ENCODE data around the gene CHST3.

Gene CHST3

GRCh38 chr10:72035252-72035887 lies 71.2 kb downstream of the CHST3 start:
- Mint-ChIP-seq H3K27ac (no peak overlapping the region), H3K27me3 (no peaks in the 10 kb centered on the region), H3K36me3 (no peaks in the 10 kb centered on the region), H3K4me3 (no peak overlapping the region), H3K4me1 (no peaks in the 10 kb centered on the region), H3K9me3 (no peaks in the 10 kb centered on the region)

DNA sequence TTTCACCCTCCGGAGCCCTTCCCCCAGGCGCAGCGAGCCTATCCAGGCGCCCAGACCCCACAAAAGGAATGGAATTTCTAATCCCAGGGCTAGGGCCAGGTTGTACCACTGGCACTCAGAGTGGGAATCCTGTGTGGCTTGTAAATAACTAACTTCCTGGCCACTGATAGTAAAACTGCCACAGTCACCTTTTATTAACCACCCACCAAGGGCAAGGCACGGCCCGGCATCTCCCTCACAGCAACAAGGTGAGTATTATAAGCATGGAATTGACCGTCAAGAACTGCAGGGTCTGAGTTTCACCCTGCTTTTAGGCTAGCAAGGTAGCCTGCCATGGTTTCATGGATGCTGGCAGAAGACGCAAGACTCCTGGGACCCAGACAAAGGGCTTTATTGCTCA lies 73.1 kb downstream of the CHST3 start:
- Mint-ChIP-seq H3K4me3 (no peak overlapping the region), H3K9me3 (no peaks in the 10 kb centered on the region), H3K27me3 (no peaks in the 10 kb centered on the region), H3K36me3 (no peaks in the 10 kb centered on the region), H3K4me1 (no peaks in the 10 kb centered on the region), H3K27ac (no peak overlapping the region)

GRCh38 chr10:72037811-72038210 lies 73.6 kb downstream of the CHST3 start:
- Mint-ChIP-seq H3K9me3 (no peaks in the 10 kb centered on the region), H3K27ac (peak overlapping the region; percentile 41), H3K4me3 (no peak overlapping the region), H3K4me1 (no peaks in the 10 kb centered on the region), H3K36me3 (no peaks in the 10 kb centered on the region), H3K27me3 (no peaks in the 10 kb centered on the region)

GRCh38 chr10:72038458-72039001 lies 74.3 kb downstream of the CHST3 start:
- no peaks in the 10 kb centered on the region for H3K4me1 Mint-ChIP-seq
- no peaks in the 10 kb centered on the region for H3K9me3 Mint-ChIP-seq
- no peak overlapping the region for H3K27ac Mint-ChIP-seq
- H3K4me3 Mint-ChIP-seq = no peak overlapping the region
- no peaks in the 10 kb centered on the region for H3K36me3 Mint-ChIP-seq
- no peaks in the 10 kb centered on the region for H3K27me3 Mint-ChIP-seq

DNA sequence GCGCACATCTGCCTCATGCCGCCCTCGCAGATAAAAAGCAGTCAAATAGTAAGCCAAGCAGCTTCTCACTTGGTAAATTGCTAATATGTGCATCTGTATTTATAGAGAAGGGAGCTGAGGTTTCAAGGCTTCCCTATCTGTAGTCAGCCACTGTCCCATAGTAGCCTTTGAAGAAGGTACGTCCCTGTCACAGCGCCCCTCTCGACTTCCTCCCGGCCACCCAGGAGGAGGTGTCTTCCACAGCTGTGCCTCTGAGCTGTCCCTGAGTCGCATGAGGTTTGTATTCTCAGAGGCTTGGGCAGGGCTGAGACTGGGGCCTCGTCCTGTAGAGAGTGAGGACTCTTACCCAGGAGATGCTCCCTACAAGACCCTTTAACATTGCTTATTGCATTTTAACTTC lies 75.2 kb downstream of the CHST3 start:
- no peaks in the 10 kb centered on the region for H3K36me3 Mint-ChIP-seq
- H3K4me3 Mint-ChIP-seq = no peak overlapping the region
- H3K27ac Mint-ChIP-seq = no peak overlapping the region
- H3K27me3 Mint-ChIP-seq = no peaks in the 10 kb centered on the region
- no peaks in the 10 kb centered on the region for H3K9me3 Mint-ChIP-seq
- no peaks in the 10 kb centered on the region for H3K4me1 Mint-ChIP-seq

DNA sequence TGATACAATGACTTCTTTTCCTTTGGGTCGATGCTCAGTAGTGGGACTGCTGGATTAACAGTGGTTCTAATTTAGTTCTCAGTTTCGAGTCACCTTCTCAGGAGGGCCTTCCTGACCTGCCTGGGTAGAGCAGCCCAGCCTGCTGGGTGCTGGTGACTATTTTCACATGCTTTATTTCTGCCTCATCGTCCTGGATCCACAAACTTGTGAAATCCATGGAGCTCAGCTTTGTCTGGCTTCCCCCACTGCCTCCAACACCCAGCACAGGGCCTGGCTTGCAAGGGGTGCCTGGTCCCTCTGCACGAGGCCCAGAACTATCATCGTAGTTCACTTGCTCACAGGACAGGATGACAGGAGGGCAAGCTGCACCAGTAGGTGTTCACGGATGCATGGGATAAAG lies 77.3 kb downstream of the CHST3 start:
- no peaks in the 10 kb centered on the region for H3K9me3 Mint-ChIP-seq
- H3K4me3 Mint-ChIP-seq = no peak overlapping the region
- no peak overlapping the region for H3K27ac Mint-ChIP-seq
- H3K27me3 Mint-ChIP-seq = no peaks in the 10 kb centered on the region
- no peaks in the 10 kb centered on the region for H3K36me3 Mint-ChIP-seq
- H3K4me1 Mint-ChIP-seq = no peaks in the 10 kb centered on the region

GRCh38 chr10:72043016-72043834 lies 79.0 kb downstream of the CHST3 start:
- Mint-ChIP-seq H3K36me3 (no peaks in the 10 kb centered on the region), H3K4me3 (no peak overlapping the region), H3K27me3 (no peaks in the 10 kb centered on the region), H3K27ac (peak overlapping the region; percentile 30), H3K4me1 (peaks cover under 1% of the 10 kb centered on the region), H3K9me3 (no peaks in the 10 kb centered on the region)

DNA sequence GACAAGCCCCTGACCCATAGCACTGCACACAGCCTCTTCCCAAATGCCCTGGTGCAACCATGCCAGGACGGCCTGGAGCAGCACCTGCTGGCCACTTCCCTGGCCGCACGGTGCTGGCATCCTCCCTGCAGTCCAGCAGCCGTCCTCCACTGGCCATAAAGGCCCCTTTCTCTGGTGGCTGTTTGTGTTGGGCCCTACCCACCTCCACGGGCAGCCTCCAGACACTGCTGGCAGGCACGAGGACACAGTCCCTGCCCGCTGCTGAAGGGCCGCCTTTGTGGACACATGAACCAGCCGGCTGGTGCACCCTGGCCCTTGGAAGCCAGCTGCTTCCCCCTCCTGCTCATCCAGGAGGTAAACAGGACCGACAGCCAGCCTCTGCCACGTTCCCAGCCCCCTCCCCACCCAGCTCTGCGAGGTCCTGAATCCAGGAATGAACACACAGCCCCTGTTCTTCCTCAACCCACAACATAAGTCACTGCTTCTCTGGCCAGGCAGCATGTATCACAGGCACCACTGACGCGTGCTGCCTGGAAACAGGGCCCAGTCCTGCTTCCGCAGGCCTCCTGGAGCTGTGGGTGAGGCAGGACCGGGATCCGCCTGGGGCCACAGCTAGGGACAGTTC lies 80.3 kb downstream of the CHST3 start:
- H3K27ac Mint-ChIP-seq = no peak overlapping the region
- no peak overlapping the region for H3K4me3 Mint-ChIP-seq
- no peaks in the 10 kb centered on the region for H3K27me3 Mint-ChIP-seq
- no peaks in the 10 kb centered on the region for H3K36me3 Mint-ChIP-seq
- peaks cover 8% of the 10 kb centered on the region for H3K4me1 Mint-ChIP-seq
- no peaks in the 10 kb centered on the region for H3K9me3 Mint-ChIP-seq

GRCh38 chr10:72045586-72045985 lies 81.4 kb downstream of the CHST3 start:
- H3K4me1 Mint-ChIP-seq = peaks cover 8% of the 10 kb centered on the region
- no peak overlapping the region for H3K4me3 Mint-ChIP-seq
- H3K27ac Mint-ChIP-seq = no peak overlapping the region
- H3K36me3 Mint-ChIP-seq = no peaks in the 10 kb centered on the region
- no peaks in the 10 kb centered on the region for H3K9me3 Mint-ChIP-seq
- no peaks in the 10 kb centered on the region for H3K27me3 Mint-ChIP-seq

DNA sequence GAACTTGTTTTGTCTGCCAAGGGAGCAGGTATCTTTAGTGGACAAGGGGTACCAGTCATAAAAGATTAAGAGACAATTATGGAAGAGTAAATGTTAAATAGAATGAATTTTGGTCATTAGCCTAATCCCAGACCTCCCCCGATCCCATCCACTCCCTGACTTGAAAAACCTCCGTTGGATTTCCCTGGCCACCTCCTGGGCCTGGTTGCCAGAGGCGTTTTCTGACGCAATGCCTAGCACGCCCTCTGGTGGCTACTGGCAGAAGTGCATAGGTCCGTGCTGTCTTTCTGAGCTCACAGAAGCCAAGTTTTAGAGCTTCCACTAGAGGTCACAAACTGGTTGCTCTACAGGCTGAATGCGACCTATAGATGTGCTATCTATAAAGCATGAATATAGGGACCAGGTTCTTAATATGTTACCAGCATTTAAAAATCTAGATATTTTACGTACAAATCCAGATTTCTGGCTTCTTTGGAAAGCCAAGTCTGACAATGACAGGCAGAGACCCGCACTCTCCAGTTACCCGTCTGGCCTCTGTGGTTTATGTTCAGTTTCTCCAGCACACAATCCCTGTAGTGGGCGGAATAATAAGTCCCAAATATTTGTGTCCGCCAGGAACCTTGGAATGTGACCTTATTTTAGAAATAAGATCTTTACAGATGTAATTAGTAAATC lies 84.4 kb downstream of the CHST3 start:
- Mint-ChIP-seq H3K27ac (peak overlapping the region; percentile 64), H3K27me3 (no peaks in the 10 kb centered on the region), H3K4me3 (no peak overlapping the region), H3K9me3 (no peaks in the 10 kb centered on the region), H3K4me1 (peaks cover 8% of the 10 kb centered on the region), H3K36me3 (no peaks in the 10 kb centered on the region)

DNA sequence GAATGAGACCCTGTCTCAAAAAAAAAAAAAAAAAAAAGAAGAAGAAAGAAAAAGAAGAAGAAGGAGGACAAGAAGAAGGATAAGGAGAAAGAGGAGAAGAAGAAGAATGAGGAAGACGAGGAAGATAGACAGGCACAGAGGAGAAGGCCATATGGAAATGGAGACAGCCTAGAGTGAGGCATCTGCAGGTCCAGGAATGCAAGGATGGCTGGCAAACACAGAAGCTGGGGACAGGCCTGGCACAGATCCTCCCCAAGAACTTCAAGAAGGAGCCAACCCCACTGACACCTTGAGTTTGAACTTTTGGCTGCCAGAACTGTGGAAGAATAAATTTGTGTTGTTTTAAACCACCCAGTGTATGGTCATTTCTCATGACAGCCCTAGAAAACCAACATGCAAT lies 85.3 kb downstream of the CHST3 start:
- Mint-ChIP-seq H3K36me3 (no peaks in the 10 kb centered on the region), H3K9me3 (no peaks in the 10 kb centered on the region), H3K27me3 (no peaks in the 10 kb centered on the region), H3K4me3 (no peak overlapping the region), H3K27ac (no peak overlapping the region), H3K4me1 (peaks cover 8% of the 10 kb centered on the region)

DNA sequence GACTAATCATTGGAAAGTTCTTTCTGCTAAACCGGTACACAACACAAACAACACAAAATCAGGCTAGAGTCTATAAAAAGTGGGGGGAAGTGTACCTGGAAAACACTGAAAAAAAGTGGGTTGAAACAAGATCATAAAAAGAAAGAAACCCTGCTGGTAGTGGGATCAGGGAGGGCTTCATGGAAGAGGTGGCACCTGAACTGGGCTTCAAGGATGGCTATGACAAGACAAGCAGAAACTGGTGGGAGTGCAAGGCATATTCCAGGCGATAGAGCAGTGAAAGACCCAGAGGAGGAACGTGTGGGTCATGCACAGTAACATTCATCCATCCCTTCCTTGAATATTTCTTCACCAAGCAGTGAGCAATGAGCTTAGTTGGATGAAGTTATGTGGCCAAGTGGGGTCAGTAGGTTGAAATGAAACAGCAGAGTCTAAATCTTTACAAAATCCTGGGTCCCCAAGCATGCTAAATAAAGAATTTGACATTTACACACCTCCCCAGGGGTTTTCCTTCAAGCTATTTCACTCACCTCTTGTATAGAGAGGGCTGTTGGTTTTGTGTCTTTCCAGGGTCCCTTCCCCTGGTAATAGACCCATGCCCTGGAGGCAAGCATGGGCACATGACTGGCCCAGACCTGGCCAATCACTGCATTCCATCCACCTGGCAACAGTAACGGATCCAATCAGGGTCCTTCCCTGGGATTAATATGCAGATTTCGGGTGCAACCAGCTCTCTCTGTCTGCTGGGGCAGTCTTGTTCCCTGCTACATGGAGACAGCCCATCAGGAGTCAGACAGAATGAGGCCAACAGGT lies 86.0 kb downstream of the CHST3 start:
- no peaks in the 10 kb centered on the region for H3K27me3 Mint-ChIP-seq
- no peaks in the 10 kb centered on the region for H3K36me3 Mint-ChIP-seq
- no peak overlapping the region for H3K4me3 Mint-ChIP-seq
- peaks cover 8% of the 10 kb centered on the region for H3K4me1 Mint-ChIP-seq
- no peaks in the 10 kb centered on the region for H3K9me3 Mint-ChIP-seq
- no peak overlapping the region for H3K27ac Mint-ChIP-seq

DNA sequence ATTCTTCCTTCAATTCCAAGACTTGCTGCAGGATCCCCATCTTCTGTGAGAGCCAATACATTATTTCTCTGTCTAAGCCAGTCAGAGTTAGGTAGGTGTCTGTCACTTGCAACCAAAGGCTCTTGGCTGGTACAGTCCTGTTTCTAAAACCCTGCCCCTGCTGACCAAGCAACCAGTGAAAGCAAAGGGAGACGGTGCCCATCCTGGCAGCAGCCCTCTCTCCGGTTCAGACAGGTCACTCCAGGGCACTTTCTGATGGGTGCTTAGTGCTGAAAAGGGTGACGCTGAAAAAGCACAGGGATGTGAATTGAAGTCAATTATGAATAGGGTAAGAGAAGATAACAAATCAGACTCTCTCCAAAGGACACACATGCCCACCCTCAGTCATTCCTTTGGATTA lies 86.7 kb downstream of the CHST3 start:
- Mint-ChIP-seq H3K27ac (no peak overlapping the region), H3K36me3 (no peaks in the 10 kb centered on the region), H3K4me1 (peaks cover 8% of the 10 kb centered on the region), H3K4me3 (no peak overlapping the region), H3K9me3 (no peaks in the 10 kb centered on the region), H3K27me3 (no peaks in the 10 kb centered on the region)

GRCh38 chr10:72053690-72054089 lies 89.5 kb downstream of the CHST3 start:
- H3K9me3 Mint-ChIP-seq = no peaks in the 10 kb centered on the region
- H3K4me1 Mint-ChIP-seq = peaks cover 10% of the 10 kb centered on the region
- H3K27me3 Mint-ChIP-seq = no peaks in the 10 kb centered on the region
- H3K36me3 Mint-ChIP-seq = no peaks in the 10 kb centered on the region
- H3K27ac Mint-ChIP-seq = no peak overlapping the region
- H3K4me3 Mint-ChIP-seq = no peak overlapping the region

GRCh38 chr10:72056113-72056512 lies 91.9 kb downstream of the CHST3 start:
- H3K4me1 Mint-ChIP-seq = peaks cover 31% of the 10 kb centered on the region
- H3K27me3 Mint-ChIP-seq = no peaks in the 10 kb centered on the region
- no peak overlapping the region for H3K4me3 Mint-ChIP-seq
- H3K9me3 Mint-ChIP-seq = no peaks in the 10 kb centered on the region
- no peaks in the 10 kb centered on the region for H3K36me3 Mint-ChIP-seq
- H3K27ac Mint-ChIP-seq = no peak overlapping the region
